AG09319 (cell line): ENCODE measurements around the gene MCF2L2.
"Not testable (repeated sequence)": the region's sequence is repeated elsewhere in the genome, so short reads cannot be mapped to it uniquely, and the experiment has no call there.

Source experiments
- DNase-seq: peaks from one replicate; pipeline ENCODE4 v3.0.0-alpha.2; 2010; ENCODE audit warnings: low read depth; ENCODE audit errors: extremely low read depth
- CTCF ChIP-seq: IDR thresholded peaks from 2 replicates; pipeline ENCODE4 v1.5.1; 2011; ENCODE audit warnings: low read depth, mild to moderate bottlenecking, inconsistent platforms, low read length, moderate library complexity

MCF2L2 gene

GRCh38 chr3:183180784-183181295 is 247.6 kb downstream of the MCF2L2 start:
- TF ChIP-seq CTCF = no peak
- DNase-seq = no peak

- no peak for TF ChIP-seq CTCF
- DNase-seq = no peak
Measured at GRCh38 chr3:183180110-183180783, 248.2 kb downstream of the MCF2L2 start.

GRCh38 chr3:183179550-183179908 is 248.9 kb downstream of the MCF2L2 start:
- not testable (repeated sequence) for DNase-seq

- peak; percentile 10 for TF ChIP-seq CTCF
- no peak for DNase-seq
Measured at GRCh38 chr3:183178833-183179549, 249.4 kb downstream of the MCF2L2 start.

- DNase-seq = no peak
- TF ChIP-seq CTCF = no peak
Measured at GRCh38 chr3:183178512-183178832, 249.9 kb downstream of the MCF2L2 start.

GRCh38 chr3:183172051-183172639 is 256.3 kb downstream of the MCF2L2 start:
- TF ChIP-seq CTCF = no peak
- no peak for DNase-seq

GRCh38 chr3:183167975-183168374 is 260.4 kb downstream of the MCF2L2 start:
- not testable (repeated sequence) for DNase-seq

- no peak for TF ChIP-seq CTCF
- no peak for DNase-seq
Measured at GRCh38 chr3:183163563-183163962, 264.9 kb downstream of the MCF2L2 start.
